Keratinocyte (primary cell): ENCODE data around the gene C20orf173.

Experiments
- CTCF ChIP-seq, 3 experiments: IDR thresholded peaks in 1 of 3; conservative IDR thresholded peaks in 1 of 3; optimal IDR thresholded peaks in 1 of 3; 2 replicates in 2 of 3; 3 replicates in 1 of 3; pipeline versions ENCODE3 to v1.5.1; 2011; ENCODE audit warnings: low read length in 3 of 3, mild to moderate bottlenecking in 3 of 3, moderate library complexity in 2 of 3, control low read depth in 1 of 3, inconsistent platforms in 1 of 3; ENCODE audit not compliant: insufficient read depth in 2 of 3; ENCODE audit errors: extremely low read depth in 1 of 3
- EZH2 ChIP-seq: IDR thresholded peaks from one replicate; pipeline ENCODE4 v1.6.1; 2012; ENCODE audit warnings: inconsistent platforms, mild to moderate bottlenecking, low read length, moderate library complexity

DNA sequence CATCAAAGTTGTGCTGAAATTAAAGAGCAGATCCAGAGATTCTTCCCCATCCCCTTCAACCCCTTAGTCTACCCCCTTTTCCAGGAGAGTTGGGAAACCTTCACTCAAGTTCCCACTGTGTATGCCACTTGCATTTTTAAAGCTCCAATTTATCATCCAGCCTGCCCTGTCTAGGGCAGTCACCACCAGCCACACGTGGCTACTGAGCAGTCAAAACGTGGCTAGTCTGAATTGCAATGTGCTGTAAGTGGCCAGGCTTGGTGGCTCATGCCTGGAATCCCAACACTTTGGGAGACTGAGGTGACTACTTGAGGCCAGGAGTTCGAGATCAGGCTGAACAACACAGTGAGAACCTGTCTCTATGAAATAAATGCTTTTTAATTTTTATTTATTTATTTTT lies 47.4 kb upstream of the C20orf173 start:
- TF ChIP-seq EZH2: no peak
- TF ChIP-seq CTCF (optimal IDR thresholded peaks at IDR 0.05 in 1 of 3, IDR thresholded peaks at IDR 0.05 in 1 of 3, conservative IDR thresholded peaks at IDR 0.05 in 1 of 3; ENCODE audit: extremely low read depth in 1 of 3, insufficient read depth in 2 of 3, low read length in 3 of 3): no peak
